Stimulated activated naive CD8-positive, alpha-beta T cell treated with anti-CD3 and anti-CD28 coated beads, Interleukin-15, Interleukin-2, amounts not matched to agents 100 ng/mL and 50 ng/mL, for 24 hours (primary cell): ENCODE measurements around the gene ADGRE2.

ENCODE experiments used
- H3K27ac Mint-ChIP-seq: one replicate; pipeline ENCODE4 v1.8.0; 2021; ENCODE audit warnings: mild to moderate bottlenecking, mixed read lengths
- H3K27me3 Mint-ChIP-seq: one replicate; pipeline ENCODE4 v1.8.0; 2021; ENCODE audit warnings: mixed read lengths
- H3K36me3 Mint-ChIP-seq: one replicate; pipeline ENCODE4 v1.8.0; 2021; ENCODE audit warnings: low read depth, mixed read lengths
- H3K4me1 Mint-ChIP-seq: one replicate; pipeline ENCODE4 v1.8.0; 2021; ENCODE audit warnings: low read depth, mixed read lengths
- H3K4me3 Mint-ChIP-seq: one replicate; pipeline ENCODE4 v1.8.0; 2021; ENCODE audit warnings: mild to moderate bottlenecking, mixed read lengths
- H3K9me3 Mint-ChIP-seq: one replicate; pipeline ENCODE4 v1.8.0; 2021; ENCODE audit warnings: mixed read lengths

ADGRE2 gene

GRCh38 chr19:14731200-14731599, 47.2 kb downstream of the ADGRE2 start:
- Mint-ChIP-seq H3K36me3 (peaks cover 4% of the 10 kb centered on the region), H3K9me3 (peaks cover 30% of the 10 kb centered on the region), H3K27me3 (peaks cover 3% of the 10 kb centered on the region), H3K4me3 (no peak overlapping the region), H3K4me1 (no peaks in the 10 kb centered on the region), H3K27ac (no peak overlapping the region)

DNA sequence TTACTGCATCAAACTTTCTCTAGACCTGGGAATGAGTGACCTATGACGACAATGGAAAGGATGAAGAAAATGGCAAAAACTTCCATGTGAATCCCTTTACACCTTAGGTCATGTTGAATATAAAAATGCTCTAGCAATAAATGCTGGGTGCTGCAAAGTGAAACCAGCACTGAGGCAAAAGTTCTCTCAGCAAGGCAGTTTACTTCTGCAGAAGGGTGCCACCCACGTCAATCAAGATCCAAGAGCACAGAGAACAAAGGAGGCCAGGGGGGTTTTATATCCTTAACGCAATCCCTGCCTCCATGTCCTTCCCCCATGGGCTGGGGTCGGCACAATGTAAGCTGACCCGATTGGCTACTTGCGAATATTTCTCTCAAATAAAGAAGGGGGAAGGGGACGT, 49.8 kb downstream of the ADGRE2 start:
- Mint-ChIP-seq H3K9me3 (peaks cover 39% of the 10 kb centered on the region), H3K36me3 (peaks cover 21% of the 10 kb centered on the region)

GRCh38 chr19:14722127-14722526, 56.2 kb downstream of the ADGRE2 start:
- H3K27ac Mint-ChIP-seq: no peak overlapping the region
- H3K27me3 Mint-ChIP-seq: no peaks in the 10 kb centered on the region
- H3K9me3 Mint-ChIP-seq: peaks cover 59% of the 10 kb centered on the region
- no peak overlapping the region for H3K4me3 Mint-ChIP-seq
- no peaks in the 10 kb centered on the region for H3K4me1 Mint-ChIP-seq
- peaks cover 83% of the 10 kb centered on the region for H3K36me3 Mint-ChIP-seq

More for the DNA sequence above, 49.8 kb downstream of the ADGRE2 start:
- Mint-ChIP-seq H3K27ac (no peak overlapping the region), H3K4me1 (no peaks in the 10 kb centered on the region), H3K4me3 (no peak overlapping the region), H3K27me3 (peaks cover 3% of the 10 kb centered on the region)

- H3K27ac Mint-ChIP-seq: no peak overlapping the region
- peaks cover 98% of the 10 kb centered on the region for H3K36me3 Mint-ChIP-seq
- H3K9me3 Mint-ChIP-seq: peaks cover 63% of the 10 kb centered on the region
- no peaks in the 10 kb centered on the region for H3K27me3 Mint-ChIP-seq
- no peak overlapping the region for H3K4me3 Mint-ChIP-seq
- H3K4me1 Mint-ChIP-seq: no peaks in the 10 kb centered on the region
Observed at GRCh38 chr19:14719162-14719561, 59.2 kb downstream of the ADGRE2 start.

- no peaks in the 10 kb centered on the region for H3K4me1 Mint-ChIP-seq
- peaks cover 98% of the 10 kb centered on the region for H3K36me3 Mint-ChIP-seq
- H3K27ac Mint-ChIP-seq: no peak overlapping the region
- H3K9me3 Mint-ChIP-seq: peaks cover 68% of the 10 kb centered on the region
- H3K4me3 Mint-ChIP-seq: no peak overlapping the region
- H3K27me3 Mint-ChIP-seq: no peaks in the 10 kb centered on the region
Observed at GRCh38 chr19:14718522-14719116, 59.7 kb downstream of the ADGRE2 start.

GRCh38 chr19:14715841-14716240, 62.5 kb downstream of the ADGRE2 start:
- peaks cover 71% of the 10 kb centered on the region for H3K9me3 Mint-ChIP-seq
- H3K27ac Mint-ChIP-seq: no peak overlapping the region
- H3K27me3 Mint-ChIP-seq: no peaks in the 10 kb centered on the region
- H3K4me3 Mint-ChIP-seq: no peak overlapping the region
- H3K4me1 Mint-ChIP-seq: no peaks in the 10 kb centered on the region
- H3K36me3 Mint-ChIP-seq: peaks cover 97% of the 10 kb centered on the region

- Mint-ChIP-seq H3K9me3 (no peaks in the 10 kb centered on the region), H3K27ac (no peak overlapping the region), H3K27me3 (no peaks in the 10 kb centered on the region), H3K4me1 (no peaks in the 10 kb centered on the region), H3K4me3 (no peak overlapping the region), H3K36me3 (peaks cover 78% of the 10 kb centered on the region)
Observed at GRCh38 chr19:14704450-14704849, 73.9 kb downstream of the ADGRE2 start.

DNA sequence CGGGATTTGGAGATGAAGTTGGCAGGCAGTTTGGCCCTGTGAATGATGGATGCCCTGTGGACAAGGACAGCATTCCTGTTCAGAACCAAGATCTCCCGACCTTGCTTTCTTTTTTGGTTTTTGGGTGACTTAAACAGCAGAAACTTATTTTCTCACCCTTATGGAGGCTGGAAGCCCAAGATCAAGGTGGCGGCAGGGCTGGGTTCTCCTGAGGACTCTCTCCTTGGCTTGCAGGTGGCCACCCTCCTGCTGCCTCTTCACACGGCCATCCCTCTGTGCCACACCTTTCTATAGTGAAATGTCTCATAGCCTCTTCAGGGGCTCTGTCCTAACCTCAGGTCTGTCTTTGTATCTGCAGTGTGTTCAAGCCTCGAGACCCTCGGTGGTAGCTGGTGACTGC, 74.5 kb downstream of the ADGRE2 start:
- H3K4me3 Mint-ChIP-seq: no peak overlapping the region
- no peaks in the 10 kb centered on the region for H3K27me3 Mint-ChIP-seq
- peaks cover 77% of the 10 kb centered on the region for H3K36me3 Mint-ChIP-seq
- no peaks in the 10 kb centered on the region for H3K4me1 Mint-ChIP-seq
- no peak overlapping the region for H3K27ac Mint-ChIP-seq
- H3K9me3 Mint-ChIP-seq: no peaks in the 10 kb centered on the region

- no peak overlapping the region for H3K27ac Mint-ChIP-seq
- H3K9me3 Mint-ChIP-seq: no peaks in the 10 kb centered on the region
- H3K4me1 Mint-ChIP-seq: no peaks in the 10 kb centered on the region
- H3K4me3 Mint-ChIP-seq: no peak overlapping the region
- H3K27me3 Mint-ChIP-seq: no peaks in the 10 kb centered on the region
- H3K36me3 Mint-ChIP-seq: peaks cover 67% of the 10 kb centered on the region
Observed at GRCh38 chr19:14700711-14701375, 77.5 kb downstream of the ADGRE2 start.

- peaks cover 64% of the 10 kb centered on the region for H3K36me3 Mint-ChIP-seq
- no peaks in the 10 kb centered on the region for H3K9me3 Mint-ChIP-seq
- no peaks in the 10 kb centered on the region for H3K4me1 Mint-ChIP-seq
- no peak overlapping the region for H3K27ac Mint-ChIP-seq
- H3K27me3 Mint-ChIP-seq: no peaks in the 10 kb centered on the region
- no peak overlapping the region for H3K4me3 Mint-ChIP-seq
Observed at GRCh38 chr19:14699641-14700040, 78.7 kb downstream of the ADGRE2 start.

DNA sequence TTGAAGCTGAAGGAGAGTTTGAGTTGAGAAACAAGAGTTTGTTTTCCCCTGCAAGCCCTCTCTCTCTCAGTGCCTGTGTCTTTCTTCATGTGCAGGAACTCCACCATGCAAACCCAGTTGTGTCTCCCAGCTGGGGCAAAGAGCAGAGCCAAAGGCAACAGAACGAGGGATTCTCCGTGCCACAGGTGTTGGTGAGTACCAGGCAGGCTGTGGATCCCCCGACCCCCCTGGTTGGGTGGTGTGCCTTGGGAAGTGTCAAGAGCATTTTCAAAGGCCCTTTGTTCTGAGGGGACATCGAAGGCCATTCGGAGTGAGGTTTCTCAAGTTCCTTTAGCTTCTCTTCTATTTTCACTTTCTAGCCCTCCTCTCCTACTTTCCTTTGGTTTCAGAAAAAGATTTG, 82.9 kb downstream of the ADGRE2 start:
- Mint-ChIP-seq H3K36me3 (peaks cover 32% of the 10 kb centered on the region), H3K4me3 (no peak overlapping the region), H3K27ac (no peak overlapping the region), H3K4me1 (peaks cover 14% of the 10 kb centered on the region), H3K27me3 (no peaks in the 10 kb centered on the region), H3K9me3 (no peaks in the 10 kb centered on the region)

GRCh38 chr19:14694641-14695266, 83.6 kb downstream of the ADGRE2 start:
- Mint-ChIP-seq H3K36me3 (peaks cover 31% of the 10 kb centered on the region), H3K9me3 (no peaks in the 10 kb centered on the region), H3K4me1 (peaks cover 18% of the 10 kb centered on the region), H3K27ac (no peak overlapping the region), H3K4me3 (no peak overlapping the region), H3K27me3 (no peaks in the 10 kb centered on the region)

- Mint-ChIP-seq H3K4me1 (peaks cover 29% of the 10 kb centered on the region), H3K9me3 (no peaks in the 10 kb centered on the region), H3K27ac (peak within 1 kb of the TSS; percentile 97), H3K27me3 (no peaks in the 10 kb centered on the region), H3K4me3 (peak within 1 kb of the TSS; percentile 88), H3K36me3 (peaks cover 6% of the 10 kb centered on the region)
Observed at GRCh38 chr19:14689598-14690503, 88.5 kb downstream of the ADGRE2 start, which contains the start of gene ZNF333. TSS of gene ZNF333 (plus strand) at chr19:14690048. CDS start at chr19:14693492, 3,444 bp downstream.

DNA sequence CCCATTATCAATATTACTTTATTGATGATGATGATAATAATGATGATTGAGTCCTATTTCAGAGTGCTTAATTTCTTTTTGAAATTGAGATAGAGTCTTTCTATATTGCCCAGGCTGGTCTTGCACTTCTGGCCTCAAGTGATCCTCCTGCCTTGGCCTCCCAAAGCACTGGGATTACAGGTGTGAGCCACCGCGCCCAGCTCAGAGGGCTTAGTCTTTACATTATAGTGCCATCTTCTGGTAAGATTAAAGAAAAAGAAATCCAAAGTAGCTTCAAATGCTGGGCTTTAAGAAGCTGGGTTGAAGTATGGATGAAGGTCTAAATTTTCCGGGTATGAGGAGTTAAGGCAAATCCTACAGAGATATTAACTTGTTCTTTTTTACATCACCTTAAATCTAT, 91.9 kb downstream of the ADGRE2 start:
- no peaks in the 10 kb centered on the region for H3K36me3 Mint-ChIP-seq
- peaks cover 24% of the 10 kb centered on the region for H3K4me1 Mint-ChIP-seq
- H3K4me3 Mint-ChIP-seq: no peak overlapping the region
- no peaks in the 10 kb centered on the region for H3K9me3 Mint-ChIP-seq
- peak overlapping the region; percentile 8 for H3K27ac Mint-ChIP-seq
- no peaks in the 10 kb centered on the region for H3K27me3 Mint-ChIP-seq

DNA sequence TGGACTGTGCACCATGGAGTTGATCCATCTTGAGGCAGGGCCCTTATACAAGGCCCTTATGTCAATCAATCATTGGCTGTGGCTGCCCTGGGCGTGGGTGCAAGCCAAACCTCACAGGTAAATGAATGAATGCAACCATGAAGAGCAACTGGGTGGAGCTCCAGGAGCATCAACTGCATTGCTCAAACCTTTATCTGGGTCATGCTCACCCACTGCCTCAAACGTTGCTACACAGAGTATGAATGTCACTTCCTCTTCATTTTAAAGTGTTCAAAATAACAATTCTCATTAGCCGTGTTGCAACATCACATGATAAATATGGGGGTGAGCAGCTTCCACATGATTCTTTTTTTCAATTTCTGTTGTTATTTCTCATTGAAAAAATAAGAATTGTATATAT, 94.9 kb downstream of the ADGRE2 start:
- Mint-ChIP-seq H3K27ac (no peak overlapping the region), H3K27me3 (no peaks in the 10 kb centered on the region), H3K4me1 (peaks cover 4% of the 10 kb centered on the region)

More for the DNA sequence above, 94.9 kb downstream of the ADGRE2 start:
- Mint-ChIP-seq H3K36me3 (no peaks in the 10 kb centered on the region), H3K4me3 (no peak overlapping the region), H3K9me3 (no peaks in the 10 kb centered on the region)
